HG03060 (cell line): Measurements from ENCODE around the gene PHF11.
A peak's percentile ranks its signal among the peaks of the same experiment; 100 is the strongest.
"Not testable (repeated sequence)": the region's sequence is repeated elsewhere in the genome, so short reads cannot be mapped to it uniquely, and the experiment has no call there.

Experiments
- ATAC-seq: cut with Tn5 transposase; IDR thresholded peaks from one replicate; pipeline ENCODE4 v1.9.1; 2021; ENCODE audit warnings: low read depth, moderate number of reproducible peaks; ENCODE audit not compliant: unreplicated experiment

PHF11 gene

GRCh38 chr13:49495783-49496762 is at the start of gene PHF11:
TSS of gene PHF11 (plus strand) at chr13:49495953. CDS start at chr13:49496002, 49 bp downstream.
- ATAC-seq: peak; percentile 70

DNA sequence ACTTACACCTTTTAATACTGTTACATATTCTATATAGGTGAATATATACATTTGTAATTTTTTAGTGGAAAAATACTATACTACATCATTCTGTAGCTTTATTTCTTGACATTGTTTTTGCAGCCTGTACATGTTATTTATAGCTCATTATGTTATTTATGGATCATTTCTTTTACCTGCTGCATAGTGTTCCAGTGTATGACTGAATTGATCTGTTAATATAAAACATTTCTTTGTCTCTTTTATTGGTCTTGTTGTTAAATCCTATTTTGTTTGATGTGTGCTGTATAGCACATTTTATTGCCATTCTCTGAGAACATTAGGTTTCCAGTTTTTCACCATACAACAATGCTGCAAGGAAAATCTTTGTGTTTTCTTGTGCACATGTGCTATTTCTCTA is 49.3 kb upstream of the PHF11 start:
- no peak for ATAC-seq

GRCh38 chr13:49448753-49449152 is 47.0 kb upstream of the PHF11 start:
- no peak for ATAC-seq

GRCh38 chr13:49450105-49450819 is 45.5 kb upstream of the PHF11 start:
- ATAC-seq: no peak

DNA sequence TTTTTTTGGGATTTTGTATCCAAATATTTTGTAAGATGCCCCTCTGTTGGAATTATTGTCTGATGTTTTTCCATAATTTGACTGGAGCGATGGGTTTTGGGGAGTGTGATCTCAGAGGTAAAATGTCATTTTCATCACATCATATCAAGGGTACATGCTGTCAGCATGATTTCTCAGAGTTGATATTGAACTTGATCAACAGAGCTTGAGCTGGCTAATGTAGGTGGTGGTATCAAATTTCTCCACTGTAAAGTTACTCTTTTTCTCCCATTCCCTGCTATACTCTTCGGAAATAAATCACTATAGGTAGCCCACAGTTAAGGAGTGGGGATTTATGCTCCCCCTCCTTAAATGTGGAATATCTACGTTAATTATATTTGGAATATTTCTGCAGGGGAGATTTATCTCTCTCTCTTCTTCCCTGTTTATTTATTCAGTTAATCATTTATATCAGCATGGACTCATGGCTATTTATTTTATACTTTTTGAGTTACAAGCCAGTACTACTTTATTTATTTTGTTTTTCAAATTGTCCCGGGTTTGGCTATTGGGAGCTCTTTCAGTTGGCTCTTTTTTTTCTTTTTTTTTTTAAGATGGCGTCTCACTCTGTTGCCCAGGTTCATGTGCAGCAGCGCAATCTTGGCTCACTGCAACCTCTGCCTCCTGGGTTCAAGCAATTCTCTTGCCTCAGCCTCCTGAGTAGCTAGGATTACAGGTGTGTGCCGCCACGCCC is 42.9 kb upstream of the PHF11 start:
- ATAC-seq: no peak

- ATAC-seq: no peak
Observed at GRCh38 chr13:49453465-49453864, 42.3 kb upstream of the PHF11 start.

DNA sequence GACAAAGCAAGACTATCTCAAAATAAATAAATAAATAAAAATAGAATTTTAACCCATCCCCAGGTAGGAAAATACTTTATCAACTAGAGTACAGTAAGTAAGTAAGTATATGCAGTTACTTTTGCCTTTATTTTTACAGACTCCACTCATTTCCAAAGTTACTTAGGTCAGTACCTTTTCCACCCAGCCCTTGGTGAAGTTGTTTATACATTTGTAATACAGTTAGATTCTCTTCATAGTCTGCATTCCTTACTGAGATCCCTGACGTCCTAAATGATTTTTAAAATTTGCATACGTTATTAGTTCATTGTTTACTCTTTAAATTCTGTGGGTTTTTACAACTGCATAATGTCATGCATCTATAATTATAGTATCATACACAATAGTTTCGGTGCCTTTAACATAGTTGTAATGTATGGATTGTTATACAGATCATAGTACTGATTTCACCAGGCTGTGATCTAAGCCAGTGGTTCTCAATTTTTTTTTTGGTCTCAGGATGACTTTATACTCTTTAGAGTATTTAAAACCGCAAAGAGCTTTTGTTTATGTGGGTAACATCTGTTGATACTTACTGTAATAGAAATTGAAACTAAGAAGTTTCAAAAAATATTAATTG is 41.3 kb upstream of the PHF11 start:
- ATAC-seq: peak; percentile 95

- peak; percentile 20 for ATAC-seq
Observed at GRCh38 chr13:49455007-49455398, 40.8 kb upstream of the PHF11 start.

DNA sequence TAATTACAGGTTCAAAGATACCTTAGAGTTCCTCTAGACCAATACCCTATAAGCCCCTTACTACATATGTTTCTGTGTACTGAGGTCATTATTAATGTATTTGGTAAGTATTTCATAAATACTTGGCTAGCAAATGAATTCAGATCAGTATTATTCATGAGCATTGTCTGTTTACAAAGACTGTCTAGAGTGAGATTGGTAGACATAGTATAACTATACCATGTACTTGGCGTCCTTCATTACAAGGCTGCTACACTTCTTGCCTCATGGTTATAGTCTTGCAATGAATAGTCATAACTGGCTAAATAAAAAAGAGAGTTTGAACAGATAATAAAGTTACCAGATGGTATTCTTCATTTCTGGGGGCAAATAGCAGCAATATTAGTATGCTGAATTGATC is 39.6 kb upstream of the PHF11 start:
- ATAC-seq: no peak

GRCh38 chr13:49457221-49457620 is 38.5 kb upstream of the PHF11 start:
- ATAC-seq: no peak

GRCh38 chr13:49459580-49459979 is 36.2 kb upstream of the PHF11 start:
- ATAC-seq: no peak

GRCh38 chr13:49464085-49464484 is 31.7 kb upstream of the PHF11 start:
- no peak for ATAC-seq

DNA sequence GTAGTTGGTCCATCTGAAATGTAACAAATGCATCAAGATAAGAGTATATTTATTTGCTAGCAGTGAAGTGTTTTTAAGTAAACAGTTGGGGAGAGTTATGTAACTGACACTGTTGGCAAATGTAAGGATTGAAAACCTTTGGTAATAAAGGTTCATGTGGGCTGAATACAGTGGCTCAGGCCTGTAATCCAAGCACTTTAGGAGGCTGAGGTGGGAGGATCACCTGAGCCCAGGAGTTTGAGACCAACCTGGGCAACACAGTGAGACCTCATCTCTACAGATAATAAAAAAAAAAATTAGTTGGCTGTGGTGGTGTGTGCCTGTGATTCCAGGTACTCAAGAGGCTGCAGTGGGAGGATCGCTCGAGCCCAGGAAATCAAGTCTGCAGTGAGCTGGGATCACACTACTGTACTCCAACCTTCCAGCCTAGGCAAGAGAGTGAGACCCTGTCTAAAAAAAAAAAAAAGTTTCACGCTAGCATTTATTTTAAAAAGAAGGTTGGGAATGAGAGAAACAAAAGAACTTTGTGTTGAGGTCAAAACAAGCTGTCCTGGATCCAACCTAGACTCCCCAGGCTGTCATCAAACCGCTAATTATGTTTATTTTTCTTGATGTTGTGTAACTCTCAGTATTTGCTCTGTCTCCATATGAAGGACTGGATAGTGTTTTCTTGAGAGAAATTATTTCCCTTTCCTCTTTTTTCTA is 31.0 kb upstream of the PHF11 start:
- ATAC-seq: no peak

DNA sequence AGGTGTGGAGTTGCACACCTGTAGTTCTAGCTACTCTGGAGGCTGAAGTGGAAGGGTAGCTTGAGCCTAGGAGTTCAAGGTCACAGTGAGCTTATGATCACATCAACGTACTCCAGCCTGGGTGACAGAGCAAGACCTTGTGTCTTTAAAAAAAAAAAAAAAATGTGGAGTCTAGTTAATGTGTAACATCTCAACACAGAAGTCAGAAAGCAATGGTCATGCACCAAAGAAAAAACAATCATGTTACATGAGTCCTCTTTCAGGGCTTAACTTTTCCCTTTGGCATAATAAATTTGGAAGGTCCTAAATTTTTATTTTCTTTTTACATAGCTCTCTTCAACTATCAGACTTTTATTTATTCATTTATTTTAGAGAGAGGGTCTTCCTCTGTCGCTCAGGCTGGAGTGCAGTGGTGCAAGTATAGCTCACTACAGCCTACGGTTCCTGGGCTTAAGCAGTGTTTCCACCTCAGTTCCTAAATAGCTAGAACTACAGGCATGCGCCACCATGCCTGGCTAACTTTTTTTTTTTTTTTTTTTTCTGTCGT is 29.4 kb upstream of the PHF11 start:
- no peak for ATAC-seq

DNA sequence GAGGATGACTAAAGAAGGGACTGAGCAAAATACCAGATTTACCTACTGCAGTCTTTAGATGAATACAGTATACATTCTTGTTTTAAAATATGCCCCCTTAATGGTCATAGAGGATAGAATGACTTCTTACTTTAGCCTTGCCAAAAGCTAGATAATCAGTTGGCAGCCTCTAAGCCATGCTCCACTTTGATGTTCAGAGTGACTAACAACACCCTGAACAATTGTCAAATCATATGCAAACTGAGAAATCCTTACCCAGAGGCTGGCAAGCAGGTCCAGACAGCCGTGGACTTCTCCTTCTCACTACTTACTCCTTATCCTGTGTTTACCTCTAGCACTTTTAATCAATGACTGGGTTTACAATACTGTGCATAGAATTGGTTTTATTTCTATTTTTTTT is 23.6 kb upstream of the PHF11 start:
- no peak for ATAC-seq

GRCh38 chr13:49476529-49476928 is 19.2 kb upstream of the PHF11 start:
- ATAC-seq: no peak

- no peak for ATAC-seq
Observed at GRCh38 chr13:49481788-49482187, 14.0 kb upstream of the PHF11 start.

- no peak for ATAC-seq
Observed at GRCh38 chr13:49488563-49488962, 7.2 kb upstream of the PHF11 start.

- ATAC-seq: no peak
Observed at GRCh38 chr13:49494645-49495044, 1.1 kb upstream of the PHF11 start.

DNA sequence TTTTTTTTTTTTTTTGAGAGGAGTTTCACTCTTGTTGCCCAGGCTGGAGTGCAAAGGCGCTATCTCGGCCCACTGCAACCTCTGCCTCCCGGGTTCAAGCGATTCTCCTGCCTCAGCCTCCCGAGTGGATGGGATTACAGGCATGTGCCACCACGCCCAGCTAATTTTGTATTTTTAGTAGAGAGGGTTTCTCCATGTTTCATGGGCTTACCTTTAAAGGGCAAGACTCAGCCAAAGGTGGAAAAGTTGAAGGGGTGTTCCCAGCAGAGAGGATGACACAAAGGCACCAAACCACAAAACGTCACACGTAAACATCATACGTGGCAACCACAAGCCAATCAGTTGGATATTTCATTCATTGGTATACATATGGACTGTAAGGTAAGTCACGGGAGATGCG is 1.1 kb downstream of the PHF11 start:
- not testable (repeated sequence) for ATAC-seq
